ENCODE results near the gene C4orf36. TPM values are rescaled to one million over a fixed set of nuclear protein-coding genes. Genes with fewer than 3 reads are reported as not detected.
"Not testable (repeated sequence)": the region's sequence is repeated elsewhere in the genome, so short reads cannot be mapped to it uniquely, and the experiment has no call there.

Gene C4orf36
- total and polyA plus RNA-seq, 2 experiments from 2014 or later, result 1.3 to 2.0 TPM

- H2AFZ ChIP-seq, result no peak overlapping the region
- no peak for DNase-seq (ENCODE audit: low spot score)
- no peaks in the 10 kb centered on the region for H4K20me1 ChIP-seq (ENCODE audit: insufficient read depth, poor library complexity, severe bottlenecking)
- no peak overlapping the region for H3K27ac ChIP-seq
- no peaks in the 10 kb centered on the region for H3K36me3 ChIP-seq (replicated peaks; ENCODE audit: insufficient read depth, low read depth)
- H3K27me3 ChIP-seq, result no peaks in the 10 kb centered on the region
- WGBS (ENCODE audit: low lambda C conversion rate, missing lambda C conversion rate), result 97% methylated on average over 4 of the region's 4 CpGs
- no peaks in the 10 kb centered on the region for H3K4me1 ChIP-seq (ENCODE audit: insufficient read depth)
- H3K9me2 ChIP-seq (replicated peaks; ENCODE audit: insufficient read depth), result no peaks in the 10 kb centered on the region
- no peaks in the 10 kb centered on the region for H3K79me2 ChIP-seq
- no peak overlapping the region for H3K4me3 ChIP-seq
- peaks cover 7% of the 10 kb centered on the region for H3K9me3 ChIP-seq (ENCODE audit: low read depth)
- TF ChIP-seq CTCF (IDR thresholded peaks at IDR 0.05; ENCODE audit: poor library complexity), result no peak
- TF ChIP-seq EZH2 (IDR thresholded peaks at IDR 0.05; ENCODE audit: borderline replicate concordance), result no peak
- no peak for TF ChIP-seq EZH2phosphoT487 (IDR thresholded peaks at IDR 0.05; ENCODE audit: low read depth, severe bottlenecking, unreplicated experiment)
- H3K4me2 ChIP-seq, result no peak overlapping the region
Measured at GRCh38 chr4:86876894-86877685, 15.1 kb downstream of the C4orf36 start.

- not testable (repeated sequence) for H3K27me3 ChIP-seq; H3K36me3 ChIP-seq (replicated peaks; ENCODE audit: insufficient read depth, low read depth); H2AFZ ChIP-seq; H3K4me3 ChIP-seq; H3K9me2 ChIP-seq (replicated peaks; ENCODE audit: insufficient read depth); H3K27ac ChIP-seq; H3K9me3 ChIP-seq (ENCODE audit: low read depth); H3K79me2 ChIP-seq; H3K4me2 ChIP-seq; H3K4me1 ChIP-seq (ENCODE audit: insufficient read depth); H4K20me1 ChIP-seq (ENCODE audit: insufficient read depth, poor library complexity, severe bottlenecking); DNase-seq (ENCODE audit: low spot score)
- 94% methylated on average over 4 of the region's 4 CpGs for WGBS (ENCODE audit: low lambda C conversion rate, missing lambda C conversion rate)
Measured at GRCh38 chr4:86875436-86875835, 16.8 kb downstream of the C4orf36 start.

GRCh38 chr4:86872135-86872534 is 20.1 kb downstream of the C4orf36 start:
- H3K27me3 ChIP-seq, result no peaks in the 10 kb centered on the region
- no peaks in the 10 kb centered on the region for H3K4me1 ChIP-seq (ENCODE audit: insufficient read depth)
- no peak overlapping the region for H2AFZ ChIP-seq
- H3K4me2 ChIP-seq, result no peak overlapping the region
- H3K9me3 ChIP-seq (ENCODE audit: low read depth), result no peaks in the 10 kb centered on the region
- H3K27ac ChIP-seq, result no peak overlapping the region
- no peaks in the 10 kb centered on the region for H4K20me1 ChIP-seq (ENCODE audit: insufficient read depth, poor library complexity, severe bottlenecking)
- no peaks in the 10 kb centered on the region for H3K36me3 ChIP-seq (replicated peaks; ENCODE audit: insufficient read depth, low read depth)
- no peaks in the 10 kb centered on the region for H3K9me2 ChIP-seq (replicated peaks; ENCODE audit: insufficient read depth)
- 85% methylated on average over 4 of the region's 4 CpGs for WGBS (ENCODE audit: low lambda C conversion rate, missing lambda C conversion rate)
- H3K4me3 ChIP-seq, result no peak overlapping the region
- TF ChIP-seq CTCF (IDR thresholded peaks at IDR 0.05; ENCODE audit: poor library complexity) (no peak), EZH2phosphoT487 (IDR thresholded peaks at IDR 0.05; ENCODE audit: low read depth, severe bottlenecking, unreplicated experiment) (no peak), EZH2 (IDR thresholded peaks at IDR 0.05; ENCODE audit: borderline replicate concordance) (no peak)
- DNase-seq (ENCODE audit: low spot score), result no peak
- no peaks in the 10 kb centered on the region for H3K79me2 ChIP-seq

GRCh38 chr4:86870442-86871069 is 21.7 kb downstream of the C4orf36 start:
- H3K4me3 ChIP-seq, result no peak overlapping the region
- 89% methylated on average over 9 of the region's 9 CpGs for WGBS (ENCODE audit: low lambda C conversion rate, missing lambda C conversion rate)

More at GRCh38 chr4:86870442-86871069, 21.7 kb downstream of the C4orf36 start:
- no peak for DNase-seq (ENCODE audit: low spot score)
- H3K36me3 ChIP-seq (replicated peaks; ENCODE audit: insufficient read depth, low read depth), result no peaks in the 10 kb centered on the region
- H3K4me1 ChIP-seq (ENCODE audit: insufficient read depth), result no peaks in the 10 kb centered on the region
- no peak for TF ChIP-seq CTCF (IDR thresholded peaks at IDR 0.05; ENCODE audit: poor library complexity)
- no peak for TF ChIP-seq EZH2phosphoT487 (IDR thresholded peaks at IDR 0.05; ENCODE audit: low read depth, severe bottlenecking, unreplicated experiment)
- TF ChIP-seq EZH2 (IDR thresholded peaks at IDR 0.05; ENCODE audit: borderline replicate concordance), result no peak
- no peaks in the 10 kb centered on the region for H3K9me2 ChIP-seq (replicated peaks; ENCODE audit: insufficient read depth)
- H3K9me3 ChIP-seq (ENCODE audit: low read depth), result no peaks in the 10 kb centered on the region
- H3K79me2 ChIP-seq, result no peaks in the 10 kb centered on the region
- H3K27me3 ChIP-seq, result no peaks in the 10 kb centered on the region
- no peaks in the 10 kb centered on the region for H4K20me1 ChIP-seq (ENCODE audit: insufficient read depth, poor library complexity, severe bottlenecking)
- no peak overlapping the region for H2AFZ ChIP-seq
- no peak overlapping the region for H3K4me2 ChIP-seq
- H3K27ac ChIP-seq, result no peak overlapping the region

Data from hepatocyte (in vitro differentiated cells).